ENCODE results near the gene NBPF1. TPM values are rescaled to one million over a fixed set of nuclear protein-coding genes. Genes with fewer than 3 reads are reported as not detected.
"Not testable (repeated sequence)": the region's sequence is repeated elsewhere in the genome, so short reads cannot be mapped to it uniquely, and the experiment has no call there.

Gene NBPF1
- total and polyA plus RNA-seq, 12 donors = 2.8 to 15.2 (median 11.0) TPM

- peaks cover 0 to 43% (median 39%) of the 10 kb centered on the region in 7 donors for H3K27me3 ChIP-seq
- not testable (repeated sequence) for H3K4me1 ChIP-seq, H3K27ac ChIP-seq, H3K9me3 ChIP-seq, H3K4me3 ChIP-seq, ATAC-seq, H3K36me3 ChIP-seq, DNase-seq
- intact Hi-C loops (cut with DNase I) = loop anchor here in 1 of 10 donors (10.0 kb wide), 1 partner anchor 98 kb away; the partner anchor contains the start of gene NBPF1
- WGBS, 2 donors = 62 to 73% methylated on average over 5 of the region's 5 CpGs
Observed at GRCh38 chr1:16516694-16517410, 96.5 kb downstream of the NBPF1 start.

- DNase-seq (peak; percentile 53 to 69), ATAC-seq (peak; percentile 80 to 91 (median 86))
- not testable (repeated sequence) for H3K4me1 ChIP-seq, H3K36me3 ChIP-seq, H3K9me3 ChIP-seq
- Histone ChIP-seq H3K4me3 (peak within 1 kb of the TSS in 9 of 10 donors; percentile 26 to 53 (median 42)), H3K27me3 (peaks cover 0 to 24% (median 18%) of the 10 kb centered on the region in 7 donors), H3K27ac (peak within 1 kb of the TSS; percentile 58 to 97 (median 84))
- intact Hi-C loops (cut with DNase I) = loop anchor here in 1 of 10 donors (10.0 kb wide), 1 partner anchor 100 kb away; the partner anchor contains the start of gene NBPF1
- WGBS, 2 donors = 1 to 2% methylated on average over 35 to 36 of the region's 40 CpGs
Observed at GRCh38 chr1:16514107-16515055, 99.0 kb downstream of the NBPF1 start, which contains the start of gene RNU1-1. Gene RNU1-1, minus strand, starts transcription at chr1:16514285.

- intact Hi-C loops (cut with DNase I) = loop anchor here in 1 of 10 donors (10.0 kb wide), 1 partner anchor 101 kb away; the partner anchor contains the start of gene NBPF1
- DNase-seq, H3K9me3 ChIP-seq, H3K4me1 ChIP-seq, H3K36me3 ChIP-seq: not testable (repeated sequence)
- ATAC-seq = peak; percentile 96 to 100 (median 99)
- Histone ChIP-seq H3K4me3 (peak overlapping the region in 6 of 10 donors; percentile 18 to 53 (median 21)), H3K27me3 (peaks cover 0 to 18% (median 12%) of the 10 kb centered on the region in 7 donors), H3K27ac (peak overlapping the region; percentile 4 to 97 (median 78))
- 8 to 9% methylated on average over 18 to 26 of the region's 26 CpGs for WGBS, 2 donors
Observed at GRCh38 chr1:16513412-16514106, 99.8 kb downstream of the NBPF1 start.

- not testable (repeated sequence) for H3K36me3 ChIP-seq, ATAC-seq, H3K4me1 ChIP-seq, H3K4me3 ChIP-seq, H3K9me3 ChIP-seq, DNase-seq
- Histone ChIP-seq H3K27ac (peak overlapping the region in 5 of 10 donors; percentile 67 to 87 (median 82)), H3K27me3 (peaks cover 0 to 10% (median 6%) of the 10 kb centered on the region in 7 donors)
- WGBS, 2 donors = 67% methylated on average over 13 to 14 of the region's 15 CpGs
- intact Hi-C loops (cut with DNase I) = loop anchor here in 1 of 10 donors (10.0 kb wide), 1 partner anchor 102 kb away; the partner anchor contains the start of gene NBPF1
Observed at GRCh38 chr1:16512624-16513411, 100.5 kb downstream of the NBPF1 start.

Other genes starting within 250 kb of the NBPF1 start
- 100 to 1,000 TPM in 6 of 10 donors, 10 to 100 TPM in 4; 87.1 to 131 (median 102) TPM for gene SZRD1, start 246.3 kb downstream of the NBPF1 start, total RNA-seq
- 100 to 1,000 TPM in 1 of 2 donors, 10 to 100 TPM in 1; 37.8 to 111 TPM for gene SZRD1, start 246.3 kb downstream of the NBPF1 start, polyA plus RNA-seq
- gene SPATA21, start 176.1 kb downstream of the NBPF1 start, total RNA-seq = not detected
- gene SPATA21, start 176.1 kb downstream of the NBPF1 start, polyA plus RNA-seq = under 1 TPM; 0.15 to 0.20 TPM
- gene NECAP2, start 172.8 kb downstream of the NBPF1 start, total RNA-seq = 10 to 100 TPM in 8 of 10 donors, 1 to 10 TPM in 2; 7.9 to 34.0 (median 11.7) TPM
- gene NECAP2, start 172.8 kb downstream of the NBPF1 start, polyA plus RNA-seq = 10 to 100 TPM; 17.4 to 18.7 TPM
- gene RNU1-1, start 99.3 kb downstream of the NBPF1 start, total RNA-seq = 1,000 to 10,000 TPM in 8 of 10 donors, 100 to 1,000 TPM in 2; 635 to 5,242 (median 1,949) TPM
- not detected for gene RNU1-1, start 99.3 kb downstream of the NBPF1 start, polyA plus RNA-seq
- gene RNU1-3, start 53.4 kb upstream of the NBPF1 start, total RNA-seq = 1,000 to 10,000 TPM in 8 of 10 donors, 100 to 1,000 TPM in 2; 635 to 5,242 (median 1,949) TPM
- gene RNU1-3, start 53.4 kb upstream of the NBPF1 start, polyA plus RNA-seq = not detected
- gene RNU1-4, start 127.0 kb upstream of the NBPF1 start, total RNA-seq = 1,000 to 10,000 TPM in 8 of 10 donors, 100 to 1,000 TPM in 2; 635 to 5,242 (median 1,949) TPM
- gene RNU1-4, start 127.0 kb upstream of the NBPF1 start, polyA plus RNA-seq = not detected

All from heart right ventricle (tissue), 16 donors.